NCI-H460 (cell line): ENCODE measurements around the gene DUSP22. TPM values are rescaled to one million over a fixed set of nuclear protein-coding genes. Genes with fewer than 3 reads are reported as not detected.
"Not testable (repeated sequence)": the region's sequence is repeated elsewhere in the genome, so short reads cannot be mapped to it uniquely, and the experiment has no call there.

Experiments
- DNase-seq: peaks from one replicate; pipeline ENCODE4 v3.0.0-alpha.2; 2016; ENCODE audit warnings: low read depth; ENCODE audit errors: extremely low read depth
- total RNA-seq: library from RNA; depleted of rRNA; stranded (reverse); fragments of >200 nt; shearing (Covaris generic); gene quantifications from 2 replicates; pipeline ENCODE4 v1.2.3, GENCODE V29; 2014

DUSP22 gene
- total RNA-seq, 1 experiment from 2014 or later = 48.4 TPM

DNA sequence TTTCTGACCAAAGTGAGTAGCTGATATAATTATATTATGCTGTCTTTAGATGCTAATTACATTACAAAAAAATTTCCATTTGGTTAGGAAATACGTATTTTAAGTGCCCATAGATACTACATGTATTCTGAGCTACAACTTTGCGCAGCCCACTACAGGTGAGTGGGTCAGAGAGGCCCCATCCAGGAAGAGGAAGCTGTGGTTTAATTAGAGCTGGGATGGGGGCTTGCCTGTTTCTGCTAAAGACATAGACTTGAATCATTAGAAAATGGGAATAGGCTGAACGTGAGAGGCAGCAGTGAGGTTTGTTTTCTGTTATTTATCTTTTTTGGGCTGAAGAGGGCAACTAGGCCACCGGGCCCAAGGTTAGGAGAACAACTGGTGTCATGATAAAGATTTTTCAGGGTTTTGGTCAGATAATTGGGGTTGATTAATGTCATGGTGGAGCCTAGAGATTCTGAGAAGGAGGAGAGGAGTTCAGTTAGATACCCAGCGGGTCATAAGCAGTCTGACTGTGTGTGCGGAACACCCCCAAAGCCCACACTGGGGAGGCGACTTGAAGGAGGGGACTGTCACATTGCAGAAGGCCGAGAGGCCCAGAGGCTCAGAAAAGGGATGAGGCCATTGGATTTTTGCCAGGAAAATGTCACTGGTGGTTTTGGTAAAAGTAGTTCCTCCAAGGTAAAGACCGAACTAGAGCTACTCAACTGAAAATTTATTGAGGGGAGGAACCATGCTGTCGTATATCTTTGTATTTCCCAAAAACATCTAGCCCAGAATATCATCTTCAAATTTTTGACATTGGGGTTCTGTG, 84.7 kb downstream of the DUSP22 start:
- DNase-seq = no peak

DNA sequence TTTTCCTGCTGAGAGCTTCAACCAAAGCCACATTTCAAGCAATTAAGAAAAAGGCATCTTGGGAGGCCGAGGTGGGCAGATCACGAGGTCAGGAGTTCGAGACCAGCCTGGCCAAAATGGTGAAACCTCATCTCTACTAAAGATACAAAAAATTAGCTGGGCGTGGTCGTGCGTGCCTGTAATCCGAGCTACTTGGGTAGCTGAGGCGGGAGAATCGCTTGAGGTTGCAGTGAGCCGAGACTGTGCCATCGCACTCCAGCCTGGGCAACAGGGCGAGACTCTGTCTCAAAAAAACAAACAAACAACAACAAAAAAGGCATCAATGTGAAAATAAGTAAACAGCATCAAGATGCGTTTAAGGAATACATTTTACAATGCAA, 85.3 kb downstream of the DUSP22 start:
- DNase-seq = not testable (repeated sequence)

DNA sequence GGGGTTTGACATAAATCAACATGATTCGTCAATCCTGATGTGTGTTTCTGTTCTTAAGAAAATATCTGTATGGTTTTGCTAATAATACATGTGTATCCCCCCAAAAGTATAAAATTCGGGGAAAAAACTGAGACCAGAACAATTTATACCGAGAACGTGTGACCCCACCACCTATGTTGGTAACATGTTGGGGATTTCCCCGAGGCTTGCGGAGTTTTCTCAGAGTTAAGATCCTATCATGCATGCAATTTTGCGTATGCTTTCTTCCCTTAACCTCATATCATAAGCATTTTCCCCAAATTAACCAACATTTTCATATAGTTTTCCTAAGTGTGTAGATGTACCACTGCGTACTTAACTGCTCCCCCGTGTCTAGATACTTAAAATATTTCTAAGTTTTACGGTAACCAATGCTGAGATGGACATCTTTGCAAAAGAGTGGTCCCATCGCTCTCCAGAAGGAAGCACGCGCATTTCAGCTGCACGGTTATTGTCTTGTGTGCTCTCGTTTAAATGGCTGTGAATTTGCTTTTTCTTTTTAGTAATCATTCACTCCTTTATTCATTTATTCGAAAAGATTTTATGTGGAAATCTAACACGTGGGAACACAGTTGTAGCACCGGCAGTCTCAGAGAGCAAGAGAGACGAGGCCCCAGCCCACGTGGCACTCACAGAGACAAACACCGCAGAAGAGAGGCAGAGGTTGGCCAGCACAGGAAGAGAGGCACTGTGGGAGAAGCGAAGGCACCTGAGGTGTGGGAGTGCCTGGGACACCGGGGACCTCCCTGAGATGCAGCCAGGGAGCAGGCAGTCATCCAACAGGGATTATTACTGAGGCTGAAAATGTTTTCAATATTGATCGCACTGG, 86.0 kb downstream of the DUSP22 start:
- no peak for DNase-seq

DNA sequence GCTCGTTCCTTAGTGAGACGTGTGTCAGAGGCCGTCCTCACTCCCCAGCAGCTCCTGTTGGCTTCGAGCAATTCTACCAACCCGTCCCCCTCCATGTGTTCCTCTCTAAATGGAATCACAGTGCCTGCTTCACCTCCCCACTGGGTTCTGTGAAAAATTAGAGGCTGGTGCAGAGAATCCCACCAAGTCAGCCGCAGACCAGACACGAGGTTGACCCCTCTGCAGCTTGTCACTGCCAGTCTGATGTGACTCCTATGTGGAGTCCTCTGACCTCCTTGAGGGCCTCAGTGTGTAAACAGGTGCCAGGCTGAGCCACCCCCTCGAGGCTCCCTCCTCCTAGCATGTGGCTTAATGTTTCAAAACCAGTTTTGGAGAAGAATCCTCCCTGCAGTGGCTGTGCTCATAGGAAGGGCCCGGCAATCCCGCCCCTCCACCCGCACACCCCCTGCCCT, 86.7 kb downstream of the DUSP22 start:
- DNase-seq = no peak

DNA sequence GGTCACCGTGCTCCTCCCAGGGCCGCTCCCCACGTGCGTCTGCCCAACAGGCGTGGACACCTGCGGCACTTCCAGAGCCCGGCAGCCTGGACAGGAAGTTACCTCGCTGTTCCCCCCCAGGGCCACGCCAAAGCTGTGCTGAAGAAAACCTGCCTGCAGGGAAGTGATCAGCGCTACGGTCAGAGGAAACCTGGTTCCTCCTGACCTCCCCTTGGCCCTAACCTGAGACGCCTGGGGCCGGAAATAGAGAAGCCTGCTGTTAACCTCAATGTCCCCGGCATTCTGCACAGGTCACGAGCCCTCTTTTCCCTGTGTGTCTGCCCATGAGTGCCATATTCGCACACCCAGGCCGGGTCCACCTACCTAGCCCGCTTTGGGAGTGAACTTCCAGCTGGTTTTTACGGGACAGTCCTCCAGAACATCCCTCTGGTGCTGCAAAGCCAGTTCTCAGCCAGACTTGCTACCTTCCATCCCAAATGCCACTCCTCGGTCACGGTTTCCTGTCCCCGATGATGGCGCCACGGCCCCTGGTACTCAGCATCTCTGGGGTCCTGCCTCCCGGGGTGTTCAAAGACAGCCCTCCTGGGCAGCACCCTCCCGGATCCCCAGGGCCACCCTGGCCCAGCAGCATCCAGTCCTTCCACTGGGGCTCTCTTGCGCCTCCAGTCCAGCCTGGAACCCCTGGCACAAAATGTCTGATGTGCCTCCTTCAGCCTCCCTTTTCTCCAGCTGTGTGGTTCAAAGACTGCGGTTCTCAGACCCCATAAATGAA, 87.3 kb downstream of the DUSP22 start:
- no peak for DNase-seq

DNA sequence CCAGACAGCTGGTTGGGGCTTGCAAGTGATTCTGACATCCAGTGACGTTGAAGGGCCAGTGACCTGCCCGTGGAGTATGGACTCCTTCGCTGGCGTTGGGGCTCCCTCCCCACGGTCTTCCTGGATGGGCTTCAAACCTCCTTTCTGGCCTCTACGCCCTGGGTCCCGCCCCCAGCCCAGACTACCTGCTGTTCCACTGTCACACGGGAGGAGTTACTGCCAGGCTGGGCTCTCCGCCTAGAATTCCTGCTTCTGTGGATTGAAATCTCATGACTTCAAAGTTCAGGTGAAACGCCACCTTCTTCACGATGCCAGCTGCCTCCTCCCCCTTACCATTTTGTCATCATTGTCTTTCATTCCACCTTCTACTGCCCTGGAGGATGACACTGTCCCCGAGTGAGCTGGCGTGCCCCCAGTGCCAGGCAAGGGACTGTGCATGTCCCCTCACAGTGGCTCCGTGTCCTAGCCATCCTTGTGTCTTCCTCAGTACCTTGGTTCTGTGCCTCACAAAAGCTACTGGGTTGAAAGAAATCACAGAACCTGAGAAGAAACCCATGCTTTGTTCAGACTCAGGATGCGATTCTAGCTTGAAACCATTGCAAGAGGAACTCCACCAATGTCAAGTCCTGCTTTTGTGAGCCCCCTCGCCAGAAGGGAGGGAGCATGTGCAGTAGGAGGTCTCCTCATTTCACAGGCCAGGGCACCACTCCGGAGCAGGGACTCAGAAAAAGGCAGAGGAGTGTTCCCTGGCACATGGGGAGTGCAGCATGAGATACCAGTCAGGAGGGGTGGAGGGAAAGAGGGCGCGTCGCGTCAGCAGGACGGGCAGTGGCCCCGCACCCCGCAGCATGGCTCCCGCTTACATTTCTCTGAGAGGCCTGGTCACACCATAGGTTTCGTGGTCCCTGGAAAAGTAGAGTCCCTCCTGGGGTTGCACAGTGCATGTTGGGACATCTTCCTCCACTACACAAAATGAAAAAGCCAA, 88.2 kb downstream of the DUSP22 start:
- no peak for DNase-seq

DNA sequence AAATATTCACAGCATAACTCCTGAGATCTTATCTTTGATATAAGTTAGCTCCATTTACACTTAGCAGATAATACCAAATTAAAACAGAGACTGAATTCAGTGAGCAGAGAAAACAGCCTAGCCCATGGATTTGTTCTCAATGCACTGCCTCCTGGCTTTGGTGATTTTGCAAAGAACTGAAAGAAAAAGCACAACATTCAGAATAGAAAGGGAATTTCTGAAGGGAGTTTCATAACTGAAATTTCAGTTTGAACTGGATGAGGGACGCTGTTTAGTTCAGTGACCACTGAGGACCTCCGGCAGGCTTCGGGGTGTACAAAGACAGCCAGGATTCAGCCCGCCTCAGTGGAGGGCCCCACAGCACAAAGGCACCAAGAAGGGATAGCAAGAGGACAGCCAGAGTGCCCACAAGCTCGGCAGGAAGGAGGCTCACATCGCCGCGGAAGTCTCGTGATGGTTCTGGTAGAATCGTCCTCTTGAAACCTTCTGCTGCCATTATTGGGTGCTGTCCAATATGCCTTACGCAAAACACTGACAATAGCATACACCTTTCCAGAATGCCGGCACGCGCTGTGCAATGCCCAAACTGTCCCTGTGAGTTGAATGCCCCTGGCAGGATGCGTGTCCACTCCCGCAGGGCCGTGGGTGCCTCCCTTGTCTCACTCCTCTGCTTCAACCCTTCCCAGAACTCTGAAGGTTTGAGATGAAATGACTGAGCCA, 89.6 kb downstream of the DUSP22 start:
- DNase-seq = no peak

DNA sequence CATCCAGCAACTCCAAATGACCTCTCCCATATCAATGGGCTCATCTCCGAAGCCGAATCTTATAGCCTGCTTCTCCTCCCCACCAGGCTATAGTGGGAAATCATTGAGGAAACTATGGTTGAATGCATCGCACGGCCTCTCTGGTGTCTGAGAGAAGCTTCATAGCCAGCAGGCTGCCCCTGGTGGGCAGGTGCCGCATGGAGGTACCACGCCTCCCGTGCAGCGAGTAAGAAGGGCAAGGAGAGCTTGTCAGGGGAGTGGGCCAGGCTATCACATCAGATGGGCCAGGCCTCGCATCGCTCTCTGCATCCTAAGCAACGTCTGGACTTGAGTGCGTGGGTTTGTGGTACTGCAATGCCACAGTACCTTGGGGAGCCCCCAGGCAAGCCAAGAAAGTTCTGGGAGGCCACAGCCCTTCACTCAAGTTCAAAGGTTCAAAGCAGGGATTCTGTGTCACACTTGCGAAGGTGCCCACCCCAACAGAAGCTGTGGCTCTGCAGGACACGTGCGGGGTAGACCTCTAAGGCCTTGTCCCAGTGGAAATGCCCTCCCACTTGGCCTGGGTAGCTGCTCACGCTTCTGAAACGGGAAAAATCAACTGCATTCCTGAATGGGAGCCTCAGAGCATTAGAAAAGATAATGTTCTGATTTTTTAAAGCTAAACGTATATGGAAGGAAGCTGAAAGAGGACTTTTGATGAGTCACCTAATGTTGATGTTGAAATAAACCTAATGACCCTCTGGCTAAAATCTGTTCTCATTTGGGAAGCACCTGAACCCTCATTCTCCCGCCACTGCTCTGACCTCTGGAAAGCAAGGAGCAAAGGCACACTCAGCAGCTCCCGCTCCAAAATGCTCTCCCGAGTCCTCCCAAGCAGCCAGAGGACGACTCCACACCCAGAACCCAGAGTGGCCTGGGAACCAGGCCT, 90.9 kb downstream of the DUSP22 start:
- no peak for DNase-seq

DNA sequence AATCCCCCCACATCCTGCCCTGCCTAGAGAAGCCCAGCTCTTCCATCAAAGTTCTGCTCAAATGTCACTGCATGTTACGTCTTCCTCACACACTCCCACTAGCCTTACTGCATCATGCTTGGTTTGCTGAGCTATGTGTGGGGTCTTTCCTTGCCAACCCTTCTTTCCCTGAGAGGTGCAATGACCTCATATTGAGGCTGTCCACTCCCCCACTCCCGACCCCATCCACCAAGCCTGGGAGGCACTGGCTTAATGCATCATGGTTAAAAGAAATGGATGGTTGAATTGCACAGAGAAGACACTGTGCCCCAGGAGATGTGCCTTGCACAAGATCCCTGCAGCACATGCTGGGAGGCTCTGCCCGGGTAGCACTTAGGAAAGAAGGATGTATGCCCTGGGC, 91.6 kb downstream of the DUSP22 start:
- DNase-seq = no peak

DNA sequence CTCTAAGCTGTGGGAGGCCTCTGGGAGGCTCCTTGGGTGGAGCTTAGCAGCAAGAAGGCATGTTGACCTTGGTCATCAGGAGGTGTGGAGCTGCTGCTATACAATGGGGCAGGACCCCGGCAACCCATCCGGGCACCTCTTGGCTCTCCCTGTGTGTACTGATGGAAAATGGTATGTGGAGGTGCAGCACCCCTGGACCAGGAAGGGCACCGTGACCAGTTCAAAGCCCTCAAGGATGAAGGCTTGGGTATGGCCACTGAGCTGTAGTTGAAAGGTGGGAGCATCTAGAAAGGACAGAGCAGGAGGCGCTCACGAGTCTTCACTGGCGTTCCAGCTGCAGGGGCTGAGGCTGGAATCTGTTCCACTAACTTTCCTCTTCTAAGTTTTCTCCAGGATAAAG, 92.6 kb downstream of the DUSP22 start:
- DNase-seq = no peak

DNA sequence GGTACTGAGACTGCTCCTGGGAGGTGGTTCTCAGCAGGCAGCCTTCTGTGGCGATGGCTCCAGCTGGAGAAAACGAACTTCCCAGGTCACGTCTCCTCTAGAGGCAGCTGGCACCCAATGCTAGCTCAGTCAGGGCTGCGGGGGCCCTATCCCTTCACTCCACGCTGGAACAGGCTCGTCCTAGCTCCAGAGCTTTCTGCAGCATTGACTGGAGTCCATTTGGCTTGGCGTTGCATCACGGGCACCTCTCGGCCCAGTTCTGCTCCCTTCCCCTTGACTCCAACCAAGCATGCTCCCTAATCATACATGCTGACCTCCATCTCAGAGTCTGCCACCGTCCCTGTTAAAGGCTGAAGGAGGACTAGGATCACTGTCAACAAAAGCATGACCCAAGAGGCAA, 93.3 kb downstream of the DUSP22 start:
- DNase-seq = no peak

DNA sequence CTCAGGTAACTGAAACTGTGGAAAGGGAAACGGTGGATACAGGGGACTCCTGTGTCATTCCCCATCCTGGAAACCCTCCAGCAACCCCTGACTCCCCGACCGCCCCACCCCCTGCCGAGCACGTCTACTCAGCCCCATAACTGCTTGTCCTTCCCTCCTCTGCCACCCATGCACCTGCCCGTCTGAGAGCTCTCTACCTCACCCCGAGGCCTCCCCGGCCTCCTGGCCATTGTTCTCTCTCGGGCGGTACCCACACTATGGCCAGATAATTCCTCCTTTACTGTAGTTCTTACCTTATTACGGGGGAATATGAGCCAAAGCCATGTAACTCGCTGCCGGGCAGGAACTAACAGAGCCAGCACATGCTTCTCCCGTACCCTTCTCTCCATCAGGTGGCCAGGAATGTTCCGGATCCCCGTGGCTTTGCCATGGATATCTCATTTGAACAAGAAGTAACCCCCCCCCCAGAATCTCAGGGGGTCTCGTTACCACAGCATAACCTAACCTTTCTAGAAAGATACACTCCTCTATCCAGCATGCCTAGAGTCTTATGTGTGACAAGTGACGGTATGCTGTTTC, 94.5 kb downstream of the DUSP22 start:
- DNase-seq = no peak

DNA sequence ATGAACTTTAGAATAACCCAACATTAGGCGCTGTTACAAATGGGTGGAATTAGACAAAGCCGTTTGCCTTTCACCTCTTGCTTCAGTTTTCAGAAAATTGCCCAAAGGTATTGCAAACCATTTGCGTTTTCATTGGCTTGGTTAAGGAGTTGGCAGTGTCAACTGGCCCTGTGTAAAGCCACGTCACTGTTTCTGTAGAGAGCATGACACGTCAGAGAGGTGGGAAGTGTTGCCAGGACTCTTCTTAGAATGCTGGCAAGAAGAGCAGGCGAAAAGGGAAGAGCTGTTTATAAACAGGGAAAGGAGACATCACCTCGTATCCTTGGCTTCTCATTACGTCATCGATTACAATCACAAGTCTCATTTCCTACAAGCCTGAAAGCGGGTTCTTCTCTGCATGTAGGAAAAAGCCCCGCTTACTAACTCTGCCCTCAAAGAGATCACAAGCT, 95.0 kb downstream of the DUSP22 start:
- no peak for DNase-seq

DNA sequence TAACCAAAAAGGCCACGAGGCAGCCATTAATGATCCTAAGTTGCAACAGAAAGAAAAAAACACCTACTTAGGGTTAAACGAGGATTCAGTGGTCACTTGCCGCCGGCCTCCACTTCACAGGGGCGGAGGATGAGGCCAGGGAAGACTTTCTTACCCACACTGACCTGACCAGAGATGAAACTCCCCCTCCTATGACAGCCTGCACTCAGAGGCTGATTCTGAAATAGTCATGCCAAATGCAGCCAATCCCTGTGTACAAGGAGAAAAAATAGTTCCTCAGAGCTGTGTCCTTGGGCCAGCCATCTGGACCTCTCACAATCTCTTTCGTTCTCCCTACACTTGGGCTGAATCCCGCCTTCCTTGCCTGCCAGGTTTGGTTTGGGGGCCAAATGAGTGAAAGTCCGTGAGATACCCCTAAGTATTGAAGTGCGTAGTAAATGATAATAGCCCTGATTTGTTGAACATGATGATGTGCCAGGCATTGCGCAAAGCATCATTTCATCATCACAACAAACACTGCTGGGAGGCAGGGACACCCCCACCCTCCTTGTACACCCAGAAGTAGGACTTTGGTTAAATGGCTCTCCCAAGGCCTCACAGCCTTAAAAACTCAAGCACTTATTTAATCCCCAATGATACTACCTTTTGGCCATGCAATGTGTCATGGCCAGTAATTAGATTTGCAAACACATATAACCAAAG, 96.1 kb downstream of the DUSP22 start:
- no peak for DNase-seq

DNA sequence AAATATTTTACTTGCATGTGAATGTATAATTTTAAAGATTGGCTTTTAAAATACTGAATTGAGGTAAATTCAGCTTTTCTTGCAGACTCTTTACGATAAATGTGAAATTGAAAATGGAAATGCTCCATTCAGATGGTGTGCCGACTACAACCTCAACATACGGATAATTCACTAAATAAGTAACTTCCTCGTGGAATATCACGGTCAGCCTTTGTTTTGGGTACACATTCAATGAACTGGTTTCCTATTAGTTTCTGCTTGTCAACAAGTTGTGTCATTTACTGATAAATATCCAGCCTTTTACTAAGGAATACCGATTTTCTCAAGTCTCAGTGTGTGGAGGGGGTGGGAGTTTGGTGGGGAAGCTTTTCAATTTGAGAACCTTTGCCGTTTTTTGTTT, 96.9 kb downstream of the DUSP22 start:
- no peak for DNase-seq

DNA sequence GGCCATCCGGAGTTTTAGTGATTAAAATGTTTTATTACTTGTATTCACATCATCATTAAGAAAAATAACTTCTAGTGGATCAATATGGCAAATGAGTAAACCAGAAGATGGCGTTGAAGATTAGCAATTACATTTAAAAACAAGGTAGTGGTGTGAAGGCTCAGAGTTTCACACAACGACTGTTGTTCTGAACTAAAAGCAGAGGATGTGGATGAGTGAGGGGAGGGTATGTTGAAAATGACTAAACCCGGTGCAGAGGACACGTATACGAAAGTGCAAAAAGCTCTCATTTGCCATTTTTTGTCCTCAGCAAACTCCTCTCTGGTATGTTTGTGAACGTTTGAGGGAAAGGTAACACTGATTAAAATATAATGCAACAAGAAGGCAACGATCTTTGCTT, 97.3 kb downstream of the DUSP22 start:
- DNase-seq = no peak

DNA sequence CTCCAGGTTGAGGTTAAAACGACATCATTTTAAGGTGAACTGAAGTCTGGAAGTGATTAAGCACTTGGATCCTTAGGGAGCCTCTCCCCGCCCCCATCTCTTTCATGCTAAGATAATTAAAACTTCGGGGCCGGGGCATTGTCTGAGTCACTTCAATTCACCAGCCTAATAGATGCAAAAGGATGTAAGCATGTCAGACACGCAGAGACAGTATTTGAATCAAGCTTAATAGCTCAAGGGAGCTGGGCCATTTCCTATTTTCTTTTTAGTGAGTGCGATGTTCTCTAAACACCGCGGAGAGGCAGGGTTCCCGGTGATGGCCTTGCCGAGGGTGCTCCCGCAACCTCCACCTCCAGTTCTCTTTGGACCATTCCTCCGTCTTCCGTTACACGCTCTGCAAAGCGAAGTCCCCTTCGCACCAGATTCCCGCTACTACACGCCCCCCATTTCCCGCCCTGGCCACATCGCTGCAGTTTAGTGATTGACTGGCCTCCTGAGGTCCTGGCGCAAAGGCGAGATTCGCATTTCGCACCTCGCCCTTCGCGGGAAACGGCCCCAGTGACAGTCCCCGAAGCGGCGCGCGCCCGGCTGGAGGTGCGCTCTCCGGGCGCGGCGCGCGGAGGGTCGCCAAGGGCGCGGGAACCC, 98.7 kb downstream of the DUSP22 start:
- no peak for DNase-seq
